HG02588 (cell line): ENCODE data around the gene PTEN.

Experiments used
- ATAC-seq: cut with Tn5 transposase; IDR thresholded peaks from one replicate; pipeline ENCODE4 v1.9.1; 2021; ENCODE audit warnings: mild to moderate bottlenecking, moderate library complexity; ENCODE audit not compliant: unreplicated experiment

PTEN gene

DNA sequence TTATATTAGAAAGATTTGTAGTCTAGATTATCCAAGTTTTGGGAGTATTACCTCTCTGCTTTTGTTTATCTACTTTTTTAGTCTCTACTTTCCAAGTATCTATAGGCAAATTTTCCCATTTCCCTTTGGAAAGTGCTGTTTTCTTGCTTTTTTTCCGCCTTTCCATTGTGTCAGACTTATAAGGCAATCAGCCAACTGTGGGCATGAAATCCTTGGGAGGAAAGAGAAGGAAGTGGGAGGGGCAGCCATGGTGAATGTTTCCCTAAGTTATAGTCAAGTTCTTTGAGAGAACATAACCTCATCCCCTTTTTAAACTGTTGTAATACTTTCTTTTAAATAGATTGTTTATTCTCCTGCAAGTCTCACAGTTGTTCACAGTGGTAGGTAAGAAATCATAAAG, 52.6 kb downstream of the PTEN start:
- no peak for ATAC-seq

DNA sequence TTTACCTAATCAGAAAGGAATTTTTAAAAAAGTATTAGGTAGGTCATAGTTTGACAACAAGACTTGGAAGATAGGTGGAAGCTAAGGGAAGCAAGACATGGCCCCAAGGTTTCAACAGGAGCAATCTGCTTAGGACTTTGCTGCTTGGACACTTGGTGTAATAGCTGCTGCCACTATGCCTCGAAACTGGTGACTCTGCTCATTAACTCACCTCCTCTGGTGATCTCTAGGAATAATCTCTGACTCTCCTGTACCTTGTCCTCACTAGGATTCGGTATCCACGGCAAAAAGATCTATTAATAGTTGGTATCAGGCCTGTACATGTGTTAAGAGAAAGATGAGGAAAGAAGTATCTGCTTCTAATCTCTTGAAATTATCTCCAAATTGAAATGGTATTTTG, 53.1 kb downstream of the PTEN start:
- ATAC-seq, result no peak

DNA sequence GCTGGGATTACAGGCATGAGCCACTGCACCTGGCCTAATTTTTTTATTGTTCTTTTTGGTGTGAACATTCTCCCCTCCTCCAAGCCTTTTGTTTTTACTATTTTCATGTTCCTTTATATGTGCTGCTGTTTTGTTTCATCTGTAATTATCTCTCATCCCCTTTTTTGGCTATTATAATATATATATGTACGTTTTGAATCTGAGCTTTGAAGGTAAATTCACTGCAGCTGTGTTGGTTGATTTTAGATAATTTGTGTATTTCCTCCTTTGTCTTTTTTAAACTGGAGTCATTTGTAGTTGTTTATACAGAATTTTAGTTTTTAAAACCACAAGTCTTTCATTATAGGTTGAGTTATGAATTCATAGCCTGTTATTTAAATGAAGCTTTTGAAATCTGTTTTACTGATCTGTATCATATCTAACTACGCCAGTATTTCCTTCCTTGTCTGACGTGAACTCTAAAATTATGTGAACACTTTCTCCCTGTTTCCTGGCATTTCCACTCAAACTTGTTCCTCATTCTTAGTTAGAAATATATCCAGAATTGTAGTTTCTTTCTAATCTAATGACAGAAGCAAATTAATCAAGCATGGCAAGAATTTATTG, 54.9 kb downstream of the PTEN start:
- ATAC-seq, result no peak

DNA sequence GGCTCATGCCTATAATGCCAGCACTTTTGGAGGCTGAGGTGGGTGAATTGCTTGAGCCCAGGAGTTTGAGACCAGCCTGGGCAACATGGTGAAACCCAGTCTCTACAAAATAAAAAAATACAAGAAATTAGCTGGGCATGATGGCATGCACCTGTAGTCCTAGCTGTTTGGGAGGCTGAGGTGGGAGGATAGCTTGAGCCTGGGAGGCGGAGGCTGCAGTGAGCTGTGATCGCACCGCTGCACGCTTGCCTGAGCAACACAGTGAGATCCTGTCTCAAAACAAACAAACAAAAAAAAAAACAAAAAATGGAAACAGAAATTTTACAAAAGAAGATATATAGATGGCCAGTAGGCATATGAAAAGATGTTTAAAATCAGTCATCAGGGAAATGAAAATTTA, 57.1 kb downstream of the PTEN start:
- ATAC-seq, result no peak

DNA sequence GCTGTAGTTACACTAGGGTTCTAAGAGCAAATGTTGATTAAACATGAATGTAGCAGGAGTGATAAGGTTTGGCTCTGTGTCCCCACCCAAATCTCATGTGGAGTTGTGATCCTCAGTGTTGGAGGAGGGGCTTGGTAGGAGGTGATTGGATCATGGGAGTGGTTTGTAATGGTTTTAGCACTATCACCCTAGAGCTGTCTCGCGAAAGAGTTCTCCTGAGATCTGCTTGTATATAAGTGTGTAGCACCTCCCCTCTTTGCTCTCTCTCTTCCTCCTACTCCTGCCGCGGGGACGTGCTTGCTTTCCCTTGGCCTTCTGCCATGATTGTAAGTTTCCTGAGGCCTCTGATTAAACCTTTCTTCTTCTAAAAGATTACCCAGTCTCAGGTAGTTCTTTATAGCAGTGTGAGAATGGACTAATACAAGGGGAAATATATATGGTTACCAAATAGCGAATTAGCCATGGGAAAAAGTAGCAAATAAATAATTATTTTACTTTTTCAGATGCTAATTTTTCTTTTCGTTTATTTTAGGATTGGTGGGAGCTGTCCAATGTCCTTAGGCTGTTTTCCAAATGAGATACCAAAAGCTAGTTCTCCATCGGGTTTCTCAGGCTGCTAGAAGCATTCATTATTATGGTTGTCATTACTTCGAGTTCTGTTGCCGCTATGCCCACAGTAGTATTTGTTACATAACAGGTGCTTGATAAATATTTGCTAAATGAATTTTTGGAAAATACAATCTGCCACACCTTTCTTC, 58.7 kb downstream of the PTEN start:
- no peak for ATAC-seq

DNA sequence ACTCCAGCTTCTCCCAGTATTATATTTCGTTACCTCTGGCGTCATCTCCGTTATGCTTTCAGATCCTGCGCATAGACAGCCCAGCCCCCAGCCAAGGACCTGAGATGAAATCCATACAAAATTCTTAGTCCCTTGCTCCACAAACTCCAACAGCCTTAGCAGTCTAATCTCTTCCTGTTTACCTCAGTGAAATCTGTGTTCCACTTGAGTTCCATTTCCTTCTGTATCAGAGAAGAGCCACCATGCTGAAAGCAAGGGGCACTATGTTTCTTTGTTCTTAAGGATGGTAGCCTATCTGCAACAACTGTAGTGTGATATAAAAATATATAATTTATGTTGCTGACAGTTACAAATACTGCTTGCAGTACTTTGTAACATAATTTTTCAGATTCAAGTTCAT, 59.8 kb downstream of the PTEN start:
- ATAC-seq, result no peak

DNA sequence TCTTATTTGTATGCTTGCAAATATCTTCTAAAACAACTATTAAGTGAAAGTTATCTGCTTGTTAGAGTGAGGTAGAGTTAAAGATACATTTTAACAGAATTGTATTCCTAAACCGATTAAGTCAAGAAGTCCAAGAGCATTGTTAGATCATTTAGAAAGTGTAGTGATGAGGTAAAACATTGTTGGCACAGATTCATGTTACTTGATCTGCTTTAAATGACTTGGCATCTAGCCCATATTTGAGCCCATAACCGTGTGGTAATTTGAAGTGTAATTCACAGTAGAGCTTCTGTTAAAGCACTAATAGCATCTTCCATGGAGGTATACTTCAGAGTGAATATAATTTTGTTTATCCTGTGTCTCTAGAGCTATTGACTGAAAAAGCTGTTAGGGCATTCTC, 62.1 kb downstream of the PTEN start:
- no peak for ATAC-seq

DNA sequence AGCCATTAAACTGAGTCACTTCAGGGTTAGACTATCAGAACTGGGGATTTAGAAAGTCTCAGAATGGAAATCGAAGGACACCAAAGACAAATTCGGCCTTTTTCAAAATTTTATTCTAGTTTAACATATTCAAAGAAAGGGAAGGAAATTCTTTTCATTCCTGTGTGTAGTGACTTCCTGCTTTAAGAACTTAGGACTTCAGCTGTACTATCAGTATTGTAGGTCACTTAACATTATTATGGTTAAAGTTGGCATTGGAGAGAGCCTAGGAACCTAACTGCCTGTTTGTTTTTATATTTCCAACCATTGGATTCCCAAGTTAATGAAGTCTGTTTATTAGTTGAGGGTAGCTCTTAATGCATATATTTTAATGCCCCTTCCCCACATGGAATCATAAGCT, 63.7 kb downstream of the PTEN start:
- ATAC-seq, result no peak

DNA sequence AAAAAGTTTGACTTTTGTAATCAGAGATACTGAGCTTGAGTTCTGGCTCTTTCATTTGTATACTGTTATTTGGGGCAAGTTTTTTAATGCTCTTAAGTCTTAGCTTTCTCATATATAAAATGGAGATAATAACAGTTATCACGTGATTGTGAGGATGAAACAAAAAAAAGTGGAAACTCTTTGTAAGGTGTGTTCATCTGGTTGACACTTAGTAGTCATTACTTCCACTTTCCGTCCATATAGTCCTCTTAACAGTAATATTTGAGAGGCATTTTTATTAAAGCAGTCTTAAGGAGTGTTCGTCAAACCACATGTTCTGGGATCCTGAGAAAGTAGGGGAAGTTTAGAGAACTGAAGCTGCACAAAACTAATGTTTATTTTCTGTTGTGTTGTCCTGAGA, 65.6 kb downstream of the PTEN start:
- no peak for ATAC-seq

DNA sequence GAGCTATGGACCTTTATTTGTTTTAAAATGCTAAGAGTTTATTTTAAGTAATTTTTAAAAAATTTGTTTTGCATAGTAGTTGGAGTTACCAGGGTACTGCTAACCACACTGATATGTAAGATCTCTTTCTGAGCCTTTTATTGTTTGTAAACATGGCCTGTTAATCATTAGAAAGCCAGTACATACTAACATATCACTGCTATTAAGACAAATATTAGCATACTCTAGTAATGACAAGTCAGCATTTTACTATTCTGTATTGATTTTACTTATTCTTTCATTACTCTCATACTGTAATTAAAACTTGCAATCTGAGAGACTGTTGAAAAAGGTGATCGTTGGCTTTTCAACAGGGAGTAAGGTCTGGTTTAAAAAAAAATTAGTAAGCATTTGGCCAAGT, 66.7 kb downstream of the PTEN start:
- ATAC-seq, result no peak

DNA sequence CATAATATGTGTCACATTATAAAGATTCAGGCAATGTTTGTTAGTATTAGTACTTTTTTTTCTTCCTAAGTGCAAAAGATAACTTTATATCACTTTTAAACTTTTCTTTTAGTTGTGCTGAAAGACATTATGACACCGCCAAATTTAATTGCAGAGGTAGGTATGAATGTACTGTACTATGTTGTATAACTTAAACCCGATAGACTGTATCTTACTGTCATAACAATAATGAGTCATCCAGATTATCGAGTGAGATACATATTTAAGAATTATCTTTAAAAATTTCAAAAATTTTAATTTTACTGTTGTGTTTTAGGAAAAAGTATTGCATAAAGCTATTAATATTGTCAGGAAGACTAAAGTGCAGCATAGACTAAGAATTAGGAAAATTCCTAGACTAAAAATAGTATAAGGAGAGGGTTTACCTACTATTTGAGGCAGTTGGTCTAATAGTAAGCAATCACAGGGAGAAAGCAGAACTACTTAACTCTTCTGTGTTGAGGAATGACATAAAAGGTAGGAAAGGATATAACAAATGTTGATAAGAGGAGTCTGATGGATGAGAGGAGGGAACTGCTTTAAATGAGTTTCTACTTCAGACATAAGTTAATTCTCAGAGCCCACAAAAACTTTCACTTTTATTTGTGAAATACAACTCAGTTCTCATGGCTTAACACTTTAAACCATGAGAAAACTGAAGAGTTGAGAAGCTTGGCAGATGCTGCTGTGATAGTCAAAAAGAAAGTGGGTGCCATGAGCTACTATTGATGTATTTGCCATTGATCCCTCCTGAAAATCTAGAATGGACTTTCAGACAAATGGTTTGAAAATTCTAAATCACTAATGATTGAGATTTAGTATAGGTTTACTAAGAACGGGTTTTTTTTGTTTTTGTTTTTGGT, 67.8 kb downstream of the PTEN start:
- no peak for ATAC-seq

DNA sequence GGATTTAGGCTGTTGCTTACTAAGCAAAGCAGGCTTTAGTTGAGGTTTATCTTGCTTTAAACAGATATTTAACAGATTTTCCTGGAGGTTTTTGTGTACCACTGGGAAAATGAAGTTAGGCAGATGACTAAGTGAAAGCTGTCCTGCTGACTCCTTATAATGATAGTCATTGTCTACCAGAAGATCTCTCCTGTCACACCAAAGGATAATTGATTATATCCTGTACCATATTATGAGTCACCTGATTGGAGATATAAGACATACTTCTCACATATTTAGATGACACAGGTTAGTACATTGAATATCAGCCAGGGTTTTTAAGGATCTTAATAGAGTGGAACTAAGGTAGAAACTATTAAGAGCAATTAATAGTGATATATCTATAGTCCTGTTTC, 68.4 kb downstream of the PTEN start:
- no peak for ATAC-seq

DNA sequence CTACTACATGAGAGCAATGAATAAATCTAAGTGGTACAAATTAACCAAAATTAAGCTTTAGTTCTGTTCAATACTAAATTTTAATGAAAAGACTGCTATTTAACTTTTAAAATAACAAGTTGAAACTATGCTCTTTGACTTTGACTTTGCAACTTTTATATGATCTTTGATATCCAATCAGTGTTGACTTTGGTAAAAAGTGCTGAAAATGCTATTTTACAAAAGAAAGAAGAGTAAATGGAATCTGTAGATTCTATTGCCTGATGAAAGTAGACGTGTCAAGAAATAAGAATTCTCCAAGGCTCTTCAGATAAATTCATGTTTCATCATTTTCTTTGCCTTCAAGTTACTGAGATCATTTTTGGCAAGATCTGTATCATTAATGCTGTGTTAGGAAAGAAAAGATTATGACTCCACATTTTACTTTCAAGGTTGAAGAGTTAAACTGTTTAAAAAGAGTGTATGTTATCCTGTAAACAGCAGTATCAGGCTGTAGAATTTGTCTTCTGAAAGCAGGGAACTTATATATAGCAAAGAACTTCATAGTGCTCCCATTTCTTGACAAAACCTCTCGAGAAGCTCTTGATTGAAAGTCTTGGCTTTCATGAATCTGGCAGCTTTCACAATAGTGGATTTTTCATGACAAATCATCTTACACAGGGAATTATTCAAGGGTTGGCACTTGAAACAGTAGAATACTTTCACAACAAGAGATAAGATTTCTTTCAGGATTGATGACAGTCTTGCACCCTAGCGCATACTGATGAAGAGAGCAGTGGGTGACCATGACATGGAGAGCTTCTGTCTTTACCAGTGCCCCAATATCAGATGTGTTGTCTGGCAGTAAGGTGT, 72.1 kb downstream of the PTEN start:
- ATAC-seq, result no peak

DNA sequence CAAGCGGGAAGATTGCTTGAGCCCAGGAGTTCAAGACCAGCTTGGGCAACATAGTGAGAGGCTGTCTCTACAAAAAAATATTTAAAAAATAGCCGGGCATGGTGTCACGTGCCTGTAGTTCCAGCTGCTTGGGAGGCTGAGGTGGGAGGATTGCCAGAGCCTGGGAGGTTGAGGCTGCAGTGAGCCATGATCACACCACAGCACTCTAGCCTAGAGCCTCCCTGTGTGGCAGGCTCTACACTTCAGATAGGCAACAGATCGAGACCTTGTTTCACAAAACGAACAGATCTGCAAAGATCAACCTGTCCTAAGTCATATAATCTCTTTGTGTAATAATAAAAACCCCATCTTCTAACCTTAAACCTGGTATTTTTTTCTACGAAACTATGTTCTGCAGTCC, 76.8 kb downstream of the PTEN start:
- ATAC-seq, result no peak

DNA sequence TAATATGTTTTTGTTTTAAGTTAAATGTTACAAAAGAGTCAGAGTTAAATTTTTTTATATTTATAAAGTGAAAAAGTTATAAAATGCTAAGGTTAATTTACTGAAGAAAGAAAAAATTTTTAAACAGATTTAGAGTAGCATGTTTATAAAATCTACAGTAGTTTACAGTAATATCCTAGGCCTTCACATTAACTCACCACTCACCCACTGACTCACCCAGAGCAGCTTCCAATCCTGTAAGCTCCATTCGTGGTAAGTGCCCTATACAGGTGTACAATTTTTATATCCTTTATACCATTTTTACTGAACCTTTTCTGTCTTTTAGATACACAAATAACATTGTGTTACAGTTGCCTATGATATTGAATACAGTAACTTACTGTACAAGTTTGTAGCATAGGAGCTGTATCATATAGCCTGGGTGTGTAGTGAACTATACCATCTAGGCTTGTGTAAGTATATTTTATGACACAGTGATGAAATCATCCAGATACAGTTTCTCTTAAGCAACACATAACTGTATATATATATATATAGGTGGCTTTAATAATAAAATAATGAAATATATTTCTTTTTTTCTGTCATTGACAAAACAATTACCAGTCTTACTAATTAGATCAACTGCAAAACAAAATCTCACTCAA, 79.6 kb downstream of the PTEN start:
- no peak for ATAC-seq

DNA sequence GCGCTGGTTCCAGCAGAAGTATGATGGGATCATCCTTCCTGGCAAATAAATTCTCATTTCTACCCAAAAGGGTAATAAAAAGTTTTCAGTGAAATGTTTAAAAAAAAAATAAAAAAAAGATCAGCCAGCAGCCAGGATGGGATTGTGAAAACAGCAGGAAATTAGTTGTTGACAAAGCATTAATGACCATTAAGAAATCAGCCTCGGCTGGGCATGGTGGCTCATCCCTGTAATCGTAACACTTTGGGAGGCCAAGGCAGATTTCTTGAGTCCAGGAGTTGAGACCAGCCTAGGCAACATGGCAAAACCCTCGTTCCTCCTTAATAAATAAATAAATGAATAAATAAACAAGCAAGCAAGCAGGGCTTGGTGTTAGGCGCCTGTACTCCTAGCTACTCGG, 82.6 kb downstream of the PTEN start:
- no peak for ATAC-seq

DNA sequence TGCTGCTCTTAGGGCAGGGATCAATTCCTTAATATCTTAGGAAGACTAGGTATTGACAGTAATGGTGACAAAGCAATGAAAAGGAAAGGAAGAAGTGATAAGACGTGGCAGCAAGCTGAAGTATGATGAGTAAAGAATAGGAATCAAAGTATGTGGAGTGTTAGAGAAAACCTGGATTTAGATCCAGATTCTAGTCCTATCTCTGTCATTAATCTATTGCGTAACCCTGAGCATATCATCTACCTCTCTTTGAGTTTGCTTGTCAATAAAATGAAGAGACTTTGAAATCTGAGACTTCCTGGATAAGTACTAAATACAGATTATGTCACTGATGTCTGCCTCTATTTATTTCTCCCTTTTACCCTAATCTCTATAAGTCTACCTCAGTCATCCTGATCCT, 89.2 kb downstream of the PTEN start:
- ATAC-seq, result no peak

DNA sequence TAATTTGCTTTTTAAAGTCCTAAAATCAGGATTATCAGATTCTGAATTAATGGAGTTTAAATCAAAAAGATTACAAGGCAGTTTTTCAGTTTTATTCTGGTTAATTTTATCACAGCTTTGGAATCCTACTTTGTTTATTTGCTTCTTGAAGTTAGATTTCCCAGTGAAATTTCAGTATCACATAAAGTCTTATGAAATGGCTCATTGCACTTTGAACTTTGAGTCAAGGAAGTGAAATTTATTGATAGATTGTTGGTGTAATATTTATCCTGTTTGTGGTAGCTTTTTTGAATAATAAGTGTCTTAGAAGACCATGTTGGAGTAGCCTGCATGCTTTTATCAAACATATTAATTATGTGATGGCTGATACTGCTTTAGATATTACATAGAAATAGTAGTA, 92.6 kb downstream of the PTEN start:
- no peak for ATAC-seq

DNA sequence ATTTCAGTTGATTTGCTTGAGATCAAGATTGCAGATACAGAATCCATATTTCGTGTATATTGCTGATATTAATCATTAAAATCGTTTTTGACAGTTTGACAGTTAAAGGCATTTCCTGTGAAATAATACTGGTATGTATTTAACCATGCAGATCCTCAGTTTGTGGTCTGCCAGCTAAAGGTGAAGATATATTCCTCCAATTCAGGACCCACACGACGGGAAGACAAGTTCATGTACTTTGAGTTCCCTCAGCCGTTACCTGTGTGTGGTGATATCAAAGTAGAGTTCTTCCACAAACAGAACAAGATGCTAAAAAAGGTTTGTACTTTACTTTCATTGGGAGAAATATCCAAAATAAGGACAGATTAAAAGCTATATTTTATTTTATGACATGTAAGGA, 94.3 kb downstream of the PTEN start:
- no peak for ATAC-seq

DNA sequence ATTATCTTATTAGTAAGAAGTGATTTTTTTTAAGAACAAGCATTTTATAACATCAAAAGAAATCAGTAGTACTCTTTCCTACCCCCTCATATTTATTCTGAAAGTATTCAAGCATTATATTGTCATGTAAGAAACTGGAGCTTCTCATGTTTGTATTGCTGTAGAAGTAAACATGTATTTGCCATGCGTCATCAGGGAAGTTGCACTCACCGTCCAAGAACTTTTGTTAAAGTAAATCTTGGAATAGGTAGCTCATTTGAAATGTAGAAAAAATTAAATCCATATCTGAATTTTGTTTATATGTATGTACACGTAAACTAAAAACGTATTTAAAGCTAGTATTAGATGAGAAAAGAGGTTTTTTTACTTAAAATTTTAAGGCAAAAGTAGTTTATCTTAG, 96.8 kb downstream of the PTEN start:
- ATAC-seq, result no peak

DNA sequence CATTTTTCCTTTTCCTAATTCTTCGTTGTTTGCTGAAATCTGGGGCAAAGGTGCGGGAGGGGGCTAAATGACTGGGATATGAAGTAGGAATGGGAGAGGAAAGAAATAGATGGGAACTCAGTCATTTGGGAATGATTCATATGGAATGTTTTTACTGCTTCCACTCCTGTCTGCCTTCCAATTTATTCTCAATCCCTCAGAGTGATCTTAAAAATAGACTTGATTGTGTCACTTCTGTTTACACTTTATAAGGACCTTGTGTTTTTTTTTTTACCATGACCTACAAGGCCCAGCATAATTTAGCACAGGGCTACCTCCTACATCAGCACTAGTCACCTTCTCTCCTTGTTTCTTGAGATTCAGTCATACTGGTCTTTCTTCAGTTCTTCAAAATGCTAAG, 97.9 kb downstream of the PTEN start:
- no peak for ATAC-seq
